IMR-90 (cell line): Measurements from ENCODE around the gene H1-8. TPM values are rescaled to one million over a fixed set of nuclear protein-coding genes. Genes with fewer than 3 reads are reported as not detected.
A peak's percentile ranks its signal among the peaks of the same experiment; 100 is the strongest.

Source experiments
- ATAC-seq: fragments of 200-7000 bp; cut with Tn5 transposase; 2 replicates; pipeline ENCODE4 v1.9.1; 2020; ENCODE audit warnings: low read depth, mild to moderate bottlenecking, moderate library complexity
- BruUV-seq: library from RNA; stranded (reverse); fragments of 400-500 nt; replicated peaks from 2 replicates; lab custom pipeline; 2021; lab: Mats Ljungman, UMichigan
- CTCF ChIA-PET: fragments of 300-600 bp; formaldehyde crosslinking; extraction: SDS; loops from one replicate; lab custom pipeline; 2021; ENCODE audit warnings: antibody characterized with exemption; lab: Yijun Ruan, JAX
- POLR2A ChIA-PET: fragments of 300-600 bp; sonication (Branson Sonifier 250); formaldehyde crosslinking; loops from one replicate; lab custom pipeline; 2022; ENCODE audit warnings: antibody characterized with exemption; ENCODE audit not compliant: unreplicated experiment; lab: Charles Lee
- DNase-seq: peaks from one replicate; pipeline ENCODE4 v3.0.0; 2013
- H2AFZ ChIP-seq: replicated peaks from 2 replicates; pipeline ENCODE3; 2013; ENCODE audit warnings: low read length, mild to moderate bottlenecking; ENCODE audit not compliant: poor library complexity
- H2AK5ac ChIP-seq: 2 replicates; pipeline ENCODE4 v1.6.1; 2013; ENCODE audit warnings: low read depth, low read length, inconsistent platforms
- H2AK9ac ChIP-seq: replicated peaks from 2 replicates; pipeline ENCODE3; 2013; ENCODE audit warnings: mild to moderate bottlenecking, low read depth, low read length, moderate library complexity; ENCODE audit not compliant: poor library complexity
- H2BK120ac ChIP-seq: 2 replicates; pipeline ENCODE4 v1.6.1; 2013; ENCODE audit warnings: low read depth, low read length, inconsistent platforms
- H2BK15ac ChIP-seq: 3 replicates; pipeline ENCODE4 v1.6.1; 2013; ENCODE audit warnings: low read depth, low read length, inconsistent platforms
- H2BK20ac ChIP-seq: 2 replicates; pipeline ENCODE4 v1.6.1; 2013; ENCODE audit warnings: low read depth, mild to moderate bottlenecking, inconsistent platforms, low read length, moderate library complexity
- H2BK5ac ChIP-seq: 2 replicates; pipeline ENCODE4 v1.6.1; 2013; ENCODE audit warnings: mild to moderate bottlenecking, low read depth, low read length, inconsistent platforms; ENCODE audit not compliant: poor library complexity, severe bottlenecking
- H3K14ac ChIP-seq: replicated peaks from 2 replicates; pipeline ENCODE4 v1.6.1; 2013; ENCODE audit warnings: low read depth, low read length, inconsistent platforms
- H3K18ac ChIP-seq: 2 replicates; pipeline ENCODE4 v1.6.1; 2013; ENCODE audit warnings: low read depth, low read length, control low read depth
- H3K23ac ChIP-seq: 2 replicates; pipeline ENCODE4 v1.6.1; 2013; ENCODE audit warnings: low read depth, low read length, inconsistent platforms
- H3K27ac ChIP-seq: 2 replicates; pipeline ENCODE4 v1.5.1; 2013; ENCODE audit warnings: mild to moderate bottlenecking, control low read depth, low read length; ENCODE audit not compliant: insufficient read depth
- H3K27me3 ChIP-seq: 2 replicates; pipeline ENCODE4 v1.6.1; 2013; ENCODE audit warnings: low read length; ENCODE audit not compliant: control insufficient read depth, insufficient read depth
- H3K36me3 ChIP-seq: 2 replicates; pipeline ENCODE4 v1.6.1; 2013; ENCODE audit warnings: low read length, mixed read lengths; ENCODE audit not compliant: control insufficient read depth, insufficient read depth
- H3K4ac ChIP-seq: 2 replicates; pipeline ENCODE4 v1.6.1; 2013; ENCODE audit warnings: low read depth, low read length, inconsistent platforms
- H3K4me1 ChIP-seq: 2 replicates; pipeline ENCODE4 v1.6.1; 2013; ENCODE audit warnings: low read length, mixed read lengths; ENCODE audit not compliant: control insufficient read depth, insufficient read depth
- H3K4me2 ChIP-seq: 2 replicates; pipeline ENCODE4 v1.6.1; 2013; ENCODE audit warnings: low read depth, mild to moderate bottlenecking, control low read depth, low read length, moderate library complexity
- H3K4me3 ChIP-seq: 2 replicates; pipeline ENCODE4 v1.5.1; 2013; ENCODE audit warnings: low read depth, mild to moderate bottlenecking, control low read depth, low read length, moderate library complexity; ENCODE audit not compliant: insufficient read depth
- H3K56ac ChIP-seq: 2 replicates; pipeline ENCODE4 v1.6.1; 2013; ENCODE audit warnings: low read length, inconsistent platforms; ENCODE audit not compliant: insufficient read depth; ENCODE audit errors: extremely low read depth
- H3K79me1 ChIP-seq, 2 experiments: 2 replicates each; pipeline ENCODE4 v1.6.1; 2013; ENCODE audit warnings: low read length in 2 of 2, inconsistent platforms in 1 of 2, low read depth in 1 of 2
- H3K9ac ChIP-seq: 2 replicates; pipeline ENCODE4 v1.6.1; 2013; ENCODE audit warnings: low read depth, low read length, control low read depth
- H3K9me1 ChIP-seq: 2 replicates; pipeline ENCODE4 v1.6.1; 2013; ENCODE audit warnings: low read length, inconsistent platforms; ENCODE audit not compliant: insufficient read depth
- H3K9me3 ChIP-seq: 2 replicates; pipeline ENCODE4 v1.6.1; 2013; ENCODE audit warnings: low read length; ENCODE audit not compliant: control insufficient read depth, insufficient read depth
- H4K20me1 ChIP-seq: 2 replicates; pipeline ENCODE4 v1.6.1; 2013; ENCODE audit warnings: low read length, inconsistent platforms; ENCODE audit not compliant: insufficient read depth
- H4K5ac ChIP-seq: 2 replicates; pipeline ENCODE4 v1.6.1; 2013; ENCODE audit warnings: mild to moderate bottlenecking, low read depth, low read length, control low read depth
- H4K8ac ChIP-seq, 2 experiments: 2 replicates each; pipeline ENCODE4 v1.6.1; 2013; ENCODE audit warnings: low read depth in 2 of 2, low read length in 2 of 2, control low read depth in 1 of 2, inconsistent platforms in 1 of 2
- H4K91ac ChIP-seq: 2 replicates; pipeline ENCODE4 v1.6.1; 2013; ENCODE audit warnings: low read depth, low read length, inconsistent platforms; ENCODE audit not compliant: insufficient read depth
- BHLHE40 ChIP-seq: fragments of 150-350 bp; IDR thresholded peaks from 2 replicates; pipeline ENCODE4 v1.6.1; 2016; ENCODE audit warnings: mild to moderate bottlenecking, low read depth, low read length
- CEBPB ChIP-seq: IDR thresholded peaks from 2 replicates; pipeline ENCODE4 v1.6.1; 2012; ENCODE audit warnings: low read depth, low read length, improper control_type of control experiment
- CHD1 ChIP-seq: IDR thresholded peaks from 2 replicates; pipeline ENCODE4 v1.6.1; 2012; ENCODE audit warnings: low read depth, low read length, improper control_type of control experiment
- CTCF ChIP-seq: conservative IDR thresholded peaks from 2 replicates; pipeline ENCODE4 v1.5.1; 2012; ENCODE audit warnings: mild to moderate bottlenecking, low read depth, low read length, improper control_type of control experiment
- MAZ ChIP-seq: IDR thresholded peaks from 2 replicates; pipeline ENCODE4 v1.6.1; 2012; ENCODE audit warnings: low read depth, mild to moderate bottlenecking, low read length, improper control_type of control experiment, moderate library complexity, borderline replicate concordance
- MXI1 ChIP-seq: IDR thresholded peaks from 2 replicates; pipeline ENCODE4 v1.6.1; 2012; ENCODE audit warnings: low read depth, mild to moderate bottlenecking, low read length, moderate library complexity, borderline replicate concordance
- SMC3 ChIP-seq: fragments of 150-350 bp; IDR thresholded peaks from 2 replicates; pipeline ENCODE4 v1.6.1; 2016; ENCODE audit warnings: low read depth, mild to moderate bottlenecking, antibody characterized with exemption, low read length, moderate library complexity
- WGBS, 2 experiments: methylation state at CpG; one replicate each; pipeline versions ENCODE4 v1.1.5 to v1.1.7; 2013; ENCODE audit warnings: missing lambda C conversion rate in 2 of 2; ENCODE audit not compliant: insufficient read length in 1 of 2; ENCODE audit errors: extremely low coverage in 2 of 2; 5-methylcytosine and 5-hydroxymethylcytosine counted together
- dilution Hi-C: fragments of 300-500 bp; cut with HindIII; formaldehyde crosslinking; loops from one replicate; pipeline ENCODE4 v1.14.3; 2018; ENCODE audit warnings: low sequenced_read_pairs; ENCODE audit not compliant: unreplicated experiment
- in situ Hi-C: fragments of 300-500 bp; cut with MboI; formaldehyde crosslinking; loops from 3 replicates; pipeline ENCODE4 v1.14.3; 2019; ENCODE audit warnings: low sequenced_read_pairs, inconsistent platforms, mixed read lengths
- intact Hi-C: fragments of 100-400 bp; cut with micrococcal nuclease; formaldehyde crosslinking; loops from 2 replicates; pipeline ENCODE4 v1.10.0; 2022
- polyA plus RNA-seq, 3 experiments: library from polyadenylated mRNA; depleted of rRNA; stranded (reverse); fragments of >200 nt; gene quantifications; 2 replicates each; pipeline ENCODE4 v1.2.3, GENCODE V29; 2012; ENCODE audit warnings: low replicate concordance in 1 of 3
- total RNA-seq: library from RNA; depleted of rRNA; stranded (reverse); fragments of >200 nt; gene quantifications from 2 replicates; pipeline ENCODE4 v1.2.3, GENCODE V29; 2012

H1-8 gene
- total and polyA plus RNA-seq, 2 of the 4 experiments (the other 2 are of a cell fraction), result not detected

GRCh38 chr3:129552287-129553050 is 9.5 kb downstream of the H1-8 start:
- 0 out of 2 replicates have a peak, but pooled peaks cover 9% of the 10 kb centered on the region for H3K9me1 ChIP-seq
- no peak overlapping the region for H3K18ac ChIP-seq
- H3K27ac ChIP-seq, result no peak overlapping the region
- H3K27me3 ChIP-seq, result no peaks in the 10 kb centered on the region
- ChIA-PET POLR2A (no interaction called here), CTCF (no interaction called here)
- H3K4me2 ChIP-seq, result no peak overlapping the region
- H3K23ac ChIP-seq, result no peak overlapping the region
- H2AFZ ChIP-seq, result peak overlapping the region; percentile 62
- dilution Hi-C loops (no loop called here), intact Hi-C loops (no loop called here), in situ Hi-C loops (no loop called here)
- H4K20me1 ChIP-seq, result no peaks in the 10 kb centered on the region
- TF ChIP-seq MAZ, result no peak
- no peak for TF ChIP-seq CEBPB
- TF ChIP-seq MXI1, result no peak
- TF ChIP-seq SMC3, result no peak
- TF ChIP-seq CHD1, result no peak
- TF ChIP-seq CTCF, result no peak
- no peak for TF ChIP-seq BHLHE40
- H3K4ac ChIP-seq, result no peak overlapping the region
- DNase-seq (no peak), ATAC-seq (no peak)
- H4K5ac ChIP-seq, result no peak overlapping the region
- H3K9me3 ChIP-seq, result no peaks in the 10 kb centered on the region
- peak overlapping the region; percentile 13; the same call in 1 of the 2 replicates for H2AK5ac ChIP-seq
- BruUV-seq, result no TSS peak
- no peak overlapping the region for H4K8ac ChIP-seq
- H2AK9ac ChIP-seq, result peak overlapping the region; percentile 29
- H3K36me3 ChIP-seq, result peaks cover 18% of the 10 kb centered on the region
- no peak overlapping the region for H2BK5ac ChIP-seq
- no peak overlapping the region for H3K56ac ChIP-seq
- 87% methylated on average over 7 of the region's 10 CpGs; no CpG with 5 or more reads in 1 of the 2 experiments for WGBS, 2 experiments
- H2BK20ac ChIP-seq, result no peak overlapping the region
- H2BK15ac ChIP-seq, result no peak overlapping the region
- H3K4me3 ChIP-seq, result no peak overlapping the region
- H3K79me1 ChIP-seq, result peaks cover 0 to 5% of the 10 kb centered on the region in 2 experiments; a peak in 2 of 4 replicates
- no peak overlapping the region for H4K91ac ChIP-seq
- H3K14ac ChIP-seq, result 0 out of 2 replicates have a peak overlapping the region, but pooled peaks have one; percentile 9
- no peak overlapping the region for H2BK120ac ChIP-seq
- H3K9ac ChIP-seq, result no peak overlapping the region
- peaks cover 4% of the 10 kb centered on the region for H3K4me1 ChIP-seq
